Measurements from ENCODE around the gene UBAC2. TPM values are rescaled to one million over a fixed set of nuclear protein-coding genes. Genes with fewer than 3 reads are reported as not detected.

UBAC2 gene
- total and polyA plus RNA-seq, 2 experiments from 2014 or later, result 78.2 to 83.1 TPM

DNA sequence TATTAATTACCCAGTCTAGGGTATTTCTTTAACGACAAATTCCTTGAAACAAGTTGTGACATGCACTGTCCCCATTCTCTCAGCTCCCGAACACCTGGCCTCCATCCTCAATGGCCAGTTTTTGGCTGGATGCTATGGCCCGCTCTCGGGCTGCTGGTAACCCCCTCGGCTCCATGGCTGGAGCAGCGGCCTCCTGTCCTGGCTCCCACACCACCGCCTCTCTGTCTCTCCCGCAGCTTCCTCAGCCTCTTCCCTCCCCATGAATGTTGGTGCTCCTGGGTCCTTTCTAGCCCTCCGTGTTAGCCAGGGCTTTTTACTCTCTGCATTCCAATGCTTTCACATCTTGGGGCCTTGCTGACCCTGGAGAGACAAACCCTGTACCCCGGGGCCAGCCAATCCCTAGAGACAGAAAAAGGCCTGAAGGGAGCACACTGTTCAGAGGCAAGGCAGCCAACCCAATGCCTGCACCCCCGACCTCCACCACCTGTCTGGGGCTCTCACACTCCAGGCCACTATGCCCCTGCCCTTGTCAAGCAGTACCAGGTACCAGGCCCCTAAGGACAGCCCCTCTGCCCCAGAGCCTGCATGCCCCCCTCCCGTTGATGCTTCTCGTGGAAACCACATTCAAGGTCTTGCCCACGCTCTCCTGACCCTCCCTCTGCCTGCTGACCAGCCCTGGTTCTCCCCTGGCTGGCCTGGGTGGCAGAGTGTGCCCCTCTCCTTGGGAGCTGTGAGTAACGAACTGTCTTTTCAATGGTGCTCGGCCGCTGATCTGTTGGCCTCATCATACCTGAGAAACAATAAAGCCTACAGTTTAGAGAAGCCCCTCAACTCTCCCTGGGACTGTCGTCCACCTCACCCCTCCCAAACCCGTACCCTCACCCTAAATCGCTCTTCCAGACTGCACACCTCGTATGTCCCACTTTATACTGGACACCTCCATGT, 193.4 kb downstream of the UBAC2 start:
- H3K36me3 ChIP-seq (replicated peaks; ENCODE audit: insufficient read depth, low read depth), result no peaks in the 10 kb centered on the region
- no peak for DNase-seq (ENCODE audit: low spot score)
- H3K27ac ChIP-seq, result no peak overlapping the region
- H3K27me3 ChIP-seq, result no peaks in the 10 kb centered on the region
- H3K4me3 ChIP-seq, result no peak overlapping the region
- H3K9me2 ChIP-seq (replicated peaks; ENCODE audit: insufficient read depth), result no peaks in the 10 kb centered on the region
- no peak for TF ChIP-seq EZH2phosphoT487 (IDR thresholded peaks at IDR 0.05; ENCODE audit: low read depth, severe bottlenecking, unreplicated experiment)
- no peak for TF ChIP-seq EZH2 (IDR thresholded peaks at IDR 0.05; ENCODE audit: borderline replicate concordance)
- no peak for TF ChIP-seq CTCF (IDR thresholded peaks at IDR 0.05; ENCODE audit: poor library complexity)
- no peaks in the 10 kb centered on the region for H3K9me3 ChIP-seq (ENCODE audit: low read depth)
- H4K20me1 ChIP-seq (ENCODE audit: insufficient read depth, poor library complexity, severe bottlenecking), result no peaks in the 10 kb centered on the region
- WGBS (ENCODE audit: low lambda C conversion rate, missing lambda C conversion rate), result 93% methylated on average over 21 of the region's 21 CpGs
- no peaks in the 10 kb centered on the region for H3K79me2 ChIP-seq
- H2AFZ ChIP-seq, result no peak overlapping the region
- no peaks in the 10 kb centered on the region for H3K4me1 ChIP-seq (ENCODE audit: insufficient read depth)
- no peak overlapping the region for H3K4me2 ChIP-seq

- Histone ChIP-seq H3K79me2 (no peaks in the 10 kb centered on the region), H3K27me3 (no peaks in the 10 kb centered on the region), H3K27ac (no peak overlapping the region), H3K9me2 (replicated peaks; ENCODE audit: insufficient read depth) (no peaks in the 10 kb centered on the region), H3K9me3 (ENCODE audit: low read depth) (no peaks in the 10 kb centered on the region), H4K20me1 (ENCODE audit: insufficient read depth, poor library complexity, severe bottlenecking) (no peaks in the 10 kb centered on the region), H2AFZ (no peak overlapping the region), H3K4me2 (no peak overlapping the region), H3K36me3 (replicated peaks; ENCODE audit: insufficient read depth, low read depth) (no peaks in the 10 kb centered on the region), H3K4me1 (ENCODE audit: insufficient read depth) (no peaks in the 10 kb centered on the region), H3K4me3 (no peak overlapping the region)
- WGBS (ENCODE audit: low lambda C conversion rate, missing lambda C conversion rate), result 95% methylated on average over 11 of the region's 11 CpGs
- DNase-seq (ENCODE audit: low spot score), result no peak
- TF ChIP-seq EZH2phosphoT487 (IDR thresholded peaks at IDR 0.05; ENCODE audit: low read depth, severe bottlenecking, unreplicated experiment) (no peak), EZH2 (IDR thresholded peaks at IDR 0.05; ENCODE audit: borderline replicate concordance) (no peak), CTCF (IDR thresholded peaks at IDR 0.05; ENCODE audit: poor library complexity) (no peak)
These were observed 194.8 kb downstream of the UBAC2 start for GRCh38 chr13:99395436-99395835.

GRCh38 chr13:99396446-99396845, 195.8 kb downstream of the UBAC2 start:
- no peaks in the 10 kb centered on the region for H4K20me1 ChIP-seq (ENCODE audit: insufficient read depth, poor library complexity, severe bottlenecking)
- H3K9me2 ChIP-seq (replicated peaks; ENCODE audit: insufficient read depth), result no peaks in the 10 kb centered on the region
- H3K9me3 ChIP-seq (ENCODE audit: low read depth), result no peaks in the 10 kb centered on the region
- no peaks in the 10 kb centered on the region for H3K36me3 ChIP-seq (replicated peaks; ENCODE audit: insufficient read depth, low read depth)
- H3K4me3 ChIP-seq, result no peak overlapping the region
- H3K27me3 ChIP-seq, result no peaks in the 10 kb centered on the region
- H3K4me1 ChIP-seq (ENCODE audit: insufficient read depth), result no peaks in the 10 kb centered on the region
- TF ChIP-seq CTCF (IDR thresholded peaks at IDR 0.05; ENCODE audit: poor library complexity) (no peak), EZH2 (IDR thresholded peaks at IDR 0.05; ENCODE audit: borderline replicate concordance) (no peak), EZH2phosphoT487 (IDR thresholded peaks at IDR 0.05; ENCODE audit: low read depth, severe bottlenecking, unreplicated experiment) (no peak)
- WGBS (ENCODE audit: low lambda C conversion rate, missing lambda C conversion rate), result 95% methylated on average over 7 of the region's 7 CpGs
- no peak for DNase-seq (ENCODE audit: low spot score)
- no peaks in the 10 kb centered on the region for H3K79me2 ChIP-seq
- H2AFZ ChIP-seq, result no peak overlapping the region
- no peak overlapping the region for H3K4me2 ChIP-seq
- H3K27ac ChIP-seq, result no peak overlapping the region

All from hepatocyte (in vitro differentiated cells).